Lower leg skin (tissue), 3 donors: Measurements from ENCODE around the gene GPX5.

ENCODE experiments used
- POLR2A ChIP-seq, 2 donors: fragments of 450-650 bp; IDR thresholded peaks; one replicate each; pipeline ENCODE4 v1.6.1; 2016 to 2017; ENCODE audit warnings: antibody characterized with exemption in 2 of 2, mild to moderate bottlenecking in 1 of 2, moderate library complexity in 1 of 2
- TF ChIP-seq, protein P1 (sequence below), 3 donors: fragments of 450-650 bp; IDR thresholded peaks; one replicate each; pipeline ENCODE4 v1.5.1; 2016; ENCODE audit warnings: antibody characterized with exemption in 3 of 3, mild to moderate bottlenecking in 3 of 3, moderate library complexity in 2 of 3

DNA sequence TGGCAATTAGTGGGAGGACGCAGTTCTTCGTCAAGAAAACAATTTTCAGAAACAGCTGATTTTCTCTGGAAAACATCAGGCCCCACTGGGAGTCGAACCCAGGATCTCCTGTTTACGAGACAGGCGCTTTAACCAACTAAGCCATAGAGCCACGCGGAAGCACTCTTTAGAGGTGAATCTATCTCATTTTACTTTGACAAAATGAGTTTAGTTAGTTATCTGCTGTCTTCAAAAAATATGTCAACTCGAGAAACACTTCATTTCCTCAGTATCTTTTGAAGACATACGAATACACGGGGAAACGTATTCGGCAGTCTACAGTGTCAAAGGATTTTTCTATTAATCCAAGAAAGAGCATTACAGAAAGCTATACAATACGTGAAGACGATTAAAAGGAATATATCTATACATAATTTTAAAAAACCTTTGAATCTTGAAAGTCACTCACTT lies 36.7 kb upstream of the GPX5 start:
- TF ChIP-seq, protein P1, sequence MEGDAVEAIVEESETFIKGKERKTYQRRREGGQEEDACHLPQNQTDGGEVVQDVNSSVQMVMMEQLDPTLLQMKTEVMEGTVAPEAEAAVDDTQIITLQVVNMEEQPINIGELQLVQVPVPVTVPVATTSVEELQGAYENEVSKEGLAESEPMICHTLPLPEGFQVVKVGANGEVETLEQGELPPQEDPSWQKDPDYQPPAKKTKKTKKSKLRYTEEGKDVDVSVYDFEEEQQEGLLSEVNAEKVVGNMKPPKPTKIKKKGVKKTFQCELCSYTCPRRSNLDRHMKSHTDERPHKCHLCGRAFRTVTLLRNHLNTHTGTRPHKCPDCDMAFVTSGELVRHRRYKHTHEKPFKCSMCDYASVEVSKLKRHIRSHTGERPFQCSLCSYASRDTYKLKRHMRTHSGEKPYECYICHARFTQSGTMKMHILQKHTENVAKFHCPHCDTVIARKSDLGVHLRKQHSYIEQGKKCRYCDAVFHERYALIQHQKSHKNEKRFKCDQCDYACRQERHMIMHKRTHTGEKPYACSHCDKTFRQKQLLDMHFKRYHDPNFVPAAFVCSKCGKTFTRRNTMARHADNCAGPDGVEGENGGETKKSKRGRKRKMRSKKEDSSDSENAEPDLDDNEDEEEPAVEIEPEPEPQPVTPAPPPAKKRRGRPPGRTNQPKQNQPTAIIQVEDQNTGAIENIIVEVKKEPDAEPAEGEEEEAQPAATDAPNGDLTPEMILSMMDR (IDR thresholded peaks at IDR 0.05) = no peak
- TF ChIP-seq POLR2A (IDR thresholded peaks at IDR 0.05) = no peak
